ENCODE results near the gene AMER1.

The AMER1 gene

GRCh38 chrX:64182208-64182607 is 23.3 kb downstream of the AMER1 start:
- no peak for DNase-seq

- no peak for DNase-seq
Observed at GRCh38 chrX:64176876-64177275, 28.6 kb downstream of the AMER1 start.

GRCh38 chrX:64169988-64170387 is 35.5 kb downstream of the AMER1 start:
- DNase-seq, result no peak

GRCh38 chrX:64152857-64153256 is 52.7 kb downstream of the AMER1 start:
- DNase-seq, result no peak

GRCh38 chrX:64151911-64152310 is 53.6 kb downstream of the AMER1 start:
- no peak for DNase-seq

GRCh38 chrX:64150775-64151174 is 54.7 kb downstream of the AMER1 start:
- DNase-seq, result no peak
